NCI-H2196 treated with DMSO at 0.1 percent for 48 hours (cell line): ENCODE data around the gene CORO7.

Experiments
- DNase-seq: peaks from one replicate; lab custom pipeline; 2025; ENCODE audit not compliant: unreplicated experiment; lab: John Stamatoyannopoulos, UW

CORO7 gene

GRCh38 chr16:4309833-4310266 is 106.5 kb downstream of the CORO7 start:
- DNase-seq: peak; percentile 31

GRCh38 chr16:4309102-4309832 is 107.1 kb downstream of the CORO7 start:
- DNase-seq: no peak

- peak; percentile 94 for DNase-seq
These were observed 109.0 kb downstream of the CORO7 start for GRCh38 chr16:4307215-4308037.

GRCh38 chr16:4306470-4307214 is 109.8 kb downstream of the CORO7 start:
- DNase-seq: no peak
